Natural killer cell treated with Interleukin-12 subunit alpha and Interleukin-12 subunit beta and Interleukin-15 and Interleukin-18, amount 100 ng/mL, for 72 hours (primary cell): Measurements from ENCODE around the gene ITGBL1. TPM values are rescaled to one million over a fixed set of nuclear protein-coding genes. Genes with fewer than 3 reads are reported as not detected.
A peak's percentile ranks its signal among the peaks of the same experiment; 100 is the strongest.

Experiments
- ATAC-seq, 2 donors: fragments of 150-1000 bp; cut with Tn5 transposase in 1 of 2; sonication (Bioruptor Pico), chemical (Tn5 transposase) in 1 of 2; 2 replicates each; pipeline ENCODE4 v1.10.0; 2021
- DNase-seq: peaks from one replicate; pipeline ENCODE4 v3.0.0; 2022; ENCODE audit warnings: low spot score
- H3K27ac Mint-ChIP-seq, 2 donors: 1 replicate in 1 of 2; 2 replicates in 1 of 2; pipeline ENCODE4 v1.8.0; 2022; ENCODE audit warnings: mixed read lengths in 2 of 2, mild to moderate bottlenecking in 1 of 2, moderate library complexity in 1 of 2
- H3K27me3 Mint-ChIP-seq, 2 donors: 1 replicate in 1 of 2; 2 replicates in 1 of 2; pipeline ENCODE4 v1.8.0; 2022; ENCODE audit warnings: mixed read lengths in 2 of 2
- H3K36me3 Mint-ChIP-seq: one replicate; pipeline ENCODE4 v1.8.0; 2022; ENCODE audit warnings: mixed read lengths
- H3K4me1 Mint-ChIP-seq, 2 donors: 1 replicate in 1 of 2; 2 replicates in 1 of 2; pipeline ENCODE4 v1.8.0; 2022; ENCODE audit warnings: low read depth in 2 of 2, mixed read lengths in 2 of 2, mild to moderate bottlenecking in 1 of 2
- H3K4me3 Mint-ChIP-seq: one replicate; pipeline ENCODE4 v1.8.0; 2022; ENCODE audit warnings: mixed read lengths
- H3K9me3 Mint-ChIP-seq: 2 replicates; pipeline ENCODE4 v1.8.0; 2022; ENCODE audit warnings: mixed read lengths
- total RNA-seq, 2 donors: library from RNA; stranded (reverse); gene quantifications; one replicate each; pipeline ENCODE4 v1.2.3, GENCODE V29; 2022

The ITGBL1 gene
- total RNA-seq, 2 donors from 2014 or later: not detected

DNA sequence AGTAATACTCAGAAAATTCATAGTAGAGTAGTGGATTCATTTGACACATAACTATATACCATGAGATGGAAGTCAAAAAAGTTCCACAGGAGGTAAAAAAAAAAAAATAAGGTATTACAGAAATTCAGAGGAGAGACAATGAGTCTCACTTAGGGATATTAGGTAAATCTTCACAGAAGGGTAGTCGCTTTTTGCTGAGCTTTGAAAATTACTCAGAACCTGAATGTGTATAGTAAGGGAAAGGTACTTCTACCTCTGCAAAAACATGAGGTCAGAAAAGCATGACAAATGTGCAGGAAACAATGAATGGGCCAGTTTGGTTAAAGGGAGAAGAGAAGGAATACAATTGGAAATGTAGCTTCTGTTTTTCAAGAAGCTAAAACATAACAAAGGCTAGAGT lies 250.6 kb downstream of the ITGBL1 start:
- DNase-seq (no peak), ATAC-seq (no peak)
- Mint-ChIP-seq H3K27ac (no peak overlapping the region), H3K4me1 (peaks cover 8% of the 10 kb centered on the region in 2 donors), H3K4me3 (no peak overlapping the region), H3K27me3 (peaks cover 0 to 16% of the 10 kb centered on the region in 2 donors), H3K9me3 (no peaks in the 10 kb centered on the region), H3K36me3 (no peaks in the 10 kb centered on the region)

DNA sequence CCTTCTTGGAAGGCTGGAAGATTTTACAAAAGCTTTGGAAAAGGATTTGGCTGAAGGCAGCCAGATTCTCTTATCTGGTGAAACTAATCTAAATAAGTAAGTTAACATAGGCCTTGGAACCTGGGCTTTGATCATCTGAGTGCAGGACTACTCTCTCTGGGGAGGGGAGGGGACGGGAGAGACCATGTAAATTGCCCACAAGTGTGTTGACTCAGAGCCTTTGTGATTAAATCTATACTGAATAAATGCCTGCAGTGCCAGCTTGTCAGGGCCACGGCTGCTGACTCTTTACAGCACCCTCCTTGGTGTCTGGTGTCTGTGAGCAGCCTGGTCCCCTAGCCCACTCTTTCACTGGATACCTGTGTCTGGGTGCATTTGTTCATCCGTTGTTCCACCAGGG lies 251.4 kb downstream of the ITGBL1 start:
- no peaks in the 10 kb centered on the region for H3K36me3 Mint-ChIP-seq
- H3K9me3 Mint-ChIP-seq: no peaks in the 10 kb centered on the region
- no peak overlapping the region for H3K27ac Mint-ChIP-seq
- ATAC-seq (no peak), DNase-seq (no peak)
- H3K4me1 Mint-ChIP-seq: peaks cover 8 to 10% of the 10 kb centered on the region in 2 donors
- H3K4me3 Mint-ChIP-seq: no peak overlapping the region
- H3K27me3 Mint-ChIP-seq: peaks cover 0 to 16% of the 10 kb centered on the region in 2 donors

DNA sequence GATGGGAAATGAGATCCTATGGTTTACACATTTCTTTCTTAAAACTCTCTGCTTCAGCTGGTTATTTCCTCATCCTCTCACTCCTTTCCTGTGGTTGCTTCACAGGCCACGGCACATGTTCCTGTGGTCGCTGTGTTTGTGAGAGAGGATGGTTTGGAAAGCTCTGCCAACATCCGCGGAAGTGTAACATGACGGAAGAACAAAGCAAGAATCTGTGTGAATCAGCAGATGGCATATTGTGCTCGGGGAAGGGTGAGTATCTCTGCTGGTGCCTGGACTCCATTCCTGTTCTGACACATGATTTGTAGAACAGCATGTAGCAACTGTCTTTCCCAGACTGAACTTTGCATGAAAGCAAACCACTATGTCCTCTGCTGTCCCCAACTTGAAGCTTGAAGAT lies 254.2 kb downstream of the ITGBL1 start:
- H3K9me3 Mint-ChIP-seq: no peaks in the 10 kb centered on the region
- DNase-seq: no peak
- H3K36me3 Mint-ChIP-seq: no peaks in the 10 kb centered on the region
- H3K4me3 Mint-ChIP-seq: no peak overlapping the region
- H3K27ac Mint-ChIP-seq: peak overlapping the region; percentile 8 to 10
- peak; percentile 77 to 82 for ATAC-seq
- H3K27me3 Mint-ChIP-seq: peaks cover 4 to 16% of the 10 kb centered on the region in 2 donors
- H3K4me1 Mint-ChIP-seq: peaks cover 8 to 10% of the 10 kb centered on the region in 2 donors

DNA sequence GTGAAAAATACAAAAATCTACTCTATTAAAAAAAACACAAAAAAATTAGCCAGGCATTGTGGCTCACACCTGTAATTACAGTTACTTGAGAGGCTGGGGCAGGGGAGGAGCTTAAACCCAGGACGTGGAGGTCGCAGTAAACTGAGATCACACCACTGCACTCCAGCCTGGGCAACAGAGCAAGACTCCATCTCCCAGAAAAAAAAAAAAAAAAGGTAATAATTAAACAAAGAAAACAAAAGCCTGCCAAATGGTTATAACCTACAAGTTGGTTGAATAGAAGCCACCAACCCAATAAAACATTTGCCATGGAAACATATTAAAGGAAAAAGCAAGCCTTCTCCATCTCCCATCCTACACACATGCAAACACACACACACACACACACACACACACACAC lies 255.2 kb downstream of the ITGBL1 start:
- Mint-ChIP-seq H3K27ac (no peak overlapping the region), H3K4me3 (peak overlapping the region; percentile 5), H3K4me1 (peaks cover 8 to 10% of the 10 kb centered on the region in 2 donors), H3K27me3 (peaks cover 4 to 16% of the 10 kb centered on the region in 2 donors), H3K36me3 (no peaks in the 10 kb centered on the region), H3K9me3 (no peaks in the 10 kb centered on the region)
- ATAC-seq (no peak), DNase-seq (no peak)

DNA sequence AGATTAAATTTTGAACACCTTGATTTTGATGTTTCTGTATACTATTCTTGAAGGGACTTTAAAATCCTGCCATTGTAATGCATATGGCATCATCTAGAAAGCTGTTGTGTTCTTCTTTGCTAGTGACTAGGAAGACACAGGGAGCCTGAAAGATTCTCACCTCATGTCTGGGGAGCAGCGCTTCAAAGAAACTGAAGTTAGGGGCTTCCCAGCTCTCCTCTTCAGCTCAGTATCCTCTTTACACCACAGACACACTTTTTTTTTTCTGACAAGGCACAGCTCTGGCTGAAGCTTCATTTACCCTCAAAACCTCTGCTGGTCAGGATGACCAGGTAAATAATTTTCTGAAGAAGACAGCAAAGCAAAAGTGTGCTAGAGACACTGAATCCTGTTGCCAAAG lies 255.6 kb downstream of the ITGBL1 start:
- DNase-seq: no peak
- H3K9me3 Mint-ChIP-seq: no peaks in the 10 kb centered on the region
- H3K36me3 Mint-ChIP-seq: no peaks in the 10 kb centered on the region
- H3K27ac Mint-ChIP-seq: no peak overlapping the region
- peaks cover 8 to 10% of the 10 kb centered on the region in 2 donors for H3K4me1 Mint-ChIP-seq
- H3K27me3 Mint-ChIP-seq: peaks cover 4 to 11% of the 10 kb centered on the region in 2 donors
- peak overlapping the region; percentile 5 for H3K4me3 Mint-ChIP-seq
- no peak for ATAC-seq

DNA sequence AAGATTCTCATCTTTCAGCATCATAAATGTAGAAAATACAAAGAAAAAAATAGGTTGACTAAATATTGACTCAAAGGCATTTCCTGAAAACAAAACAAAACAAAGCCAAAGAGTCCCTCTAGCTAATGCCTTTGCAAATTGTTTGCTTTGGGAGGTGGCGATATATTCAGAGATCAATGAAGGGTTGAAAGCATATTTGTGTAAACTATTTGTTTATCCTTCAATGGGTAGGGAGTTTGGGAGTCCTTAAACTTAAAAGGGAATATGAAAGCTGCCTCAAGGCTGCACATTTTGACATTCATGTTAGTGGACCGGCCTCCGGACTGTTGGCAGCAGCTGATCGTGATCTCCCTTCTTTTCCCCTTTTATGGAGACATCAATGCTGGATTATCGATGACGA lies 257.5 kb downstream of the ITGBL1 start:
- Mint-ChIP-seq H3K27me3 (peaks cover 0 to 4% of the 10 kb centered on the region in 2 donors), H3K27ac (no peak overlapping the region), H3K4me3 (no peak overlapping the region), H3K36me3 (no peaks in the 10 kb centered on the region), H3K9me3 (no peaks in the 10 kb centered on the region), H3K4me1 (peaks cover 8 to 10% of the 10 kb centered on the region in 2 donors)
- no peak for ATAC-seq
- DNase-seq: no peak

DNA sequence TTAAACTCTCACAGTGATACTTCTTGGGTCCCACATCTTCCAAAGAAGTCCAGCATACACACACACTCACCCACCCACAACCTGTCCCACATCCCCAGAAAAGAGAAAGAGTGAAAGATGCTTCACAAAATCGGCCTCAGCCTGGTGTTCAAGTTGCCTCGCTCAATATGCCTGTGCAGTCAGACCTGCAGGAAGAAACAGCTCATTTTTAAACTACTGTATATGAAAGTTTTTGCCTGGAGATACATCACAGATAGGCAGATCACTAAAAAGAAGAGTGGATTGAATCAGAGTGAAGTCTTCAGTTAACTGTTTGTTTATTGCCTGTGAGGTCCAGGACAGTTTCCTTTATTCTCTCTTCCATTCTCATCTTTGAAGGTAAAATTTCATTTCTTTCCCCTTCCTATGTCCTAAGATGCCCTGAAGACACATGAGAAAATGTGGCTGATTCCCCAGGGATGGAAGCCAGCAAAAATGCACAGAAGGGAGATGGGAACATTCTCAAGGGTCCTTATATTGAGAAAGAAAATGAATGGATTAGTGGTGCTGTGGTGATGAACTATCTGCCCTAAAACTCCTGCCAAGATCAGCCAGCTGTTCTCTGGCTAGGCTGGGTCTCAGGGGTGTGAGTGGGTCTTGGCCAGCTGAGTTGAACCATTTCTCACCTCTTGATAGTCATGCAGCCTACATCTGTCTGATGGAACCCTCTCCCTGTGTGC lies 259.0 kb downstream of the ITGBL1 start:
- DNase-seq: no peak
- Mint-ChIP-seq H3K27ac (no peak overlapping the region), H3K27me3 (peaks cover 0 to 4% of the 10 kb centered on the region in 2 donors), H3K4me3 (no peak overlapping the region), H3K36me3 (no peaks in the 10 kb centered on the region), H3K9me3 (no peaks in the 10 kb centered on the region), H3K4me1 (peaks cover 7 to 10% of the 10 kb centered on the region in 2 donors)
- ATAC-seq: no peak

DNA sequence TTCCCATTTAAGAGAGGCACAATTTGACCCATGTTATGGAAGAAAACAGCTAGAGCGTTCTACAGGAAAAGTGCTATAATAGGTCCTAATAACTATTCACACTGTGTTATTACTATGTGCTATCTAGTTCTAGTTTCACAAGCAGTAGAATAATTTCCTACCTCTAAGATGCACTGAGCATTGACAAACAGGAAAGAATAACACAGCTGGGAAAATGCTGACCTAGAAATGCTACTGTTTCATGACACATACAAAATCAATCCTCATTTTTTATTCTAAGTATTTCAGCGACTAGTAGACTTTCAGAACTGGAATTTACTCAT lies 259.5 kb downstream of the ITGBL1 start:
- peaks cover 2 to 5% of the 10 kb centered on the region in 2 donors for H3K4me1 Mint-ChIP-seq
- DNase-seq (no peak), ATAC-seq (no peak)
- H3K9me3 Mint-ChIP-seq: no peaks in the 10 kb centered on the region
- H3K27ac Mint-ChIP-seq: no peak overlapping the region
- H3K27me3 Mint-ChIP-seq: peaks cover 0 to 4% of the 10 kb centered on the region in 2 donors
- H3K4me3 Mint-ChIP-seq: no peak overlapping the region
- H3K36me3 Mint-ChIP-seq: no peaks in the 10 kb centered on the region

DNA sequence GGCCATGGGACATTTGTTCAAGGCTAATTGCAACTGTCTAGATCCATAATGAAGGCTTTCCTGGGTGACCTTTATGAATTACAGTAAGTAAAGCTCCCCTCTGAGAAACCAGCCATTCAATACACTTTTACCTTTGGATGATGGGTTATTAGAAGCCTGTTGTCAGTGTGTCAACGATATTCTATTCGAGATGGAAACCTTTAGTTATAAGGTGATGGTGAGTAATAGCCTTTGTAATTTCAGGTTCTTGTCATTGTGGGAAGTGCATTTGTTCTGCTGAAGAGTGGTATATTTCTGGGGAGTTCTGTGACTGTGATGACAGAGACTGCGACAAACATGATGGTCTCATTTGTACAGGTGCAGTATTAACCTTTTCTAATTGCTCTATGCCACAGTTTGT lies 261.7 kb downstream of the ITGBL1 start:
- no peaks in the 10 kb centered on the region for H3K4me1 Mint-ChIP-seq
- no peaks in the 10 kb centered on the region for H3K36me3 Mint-ChIP-seq
- H3K4me3 Mint-ChIP-seq: no peak overlapping the region
- no peaks in the 10 kb centered on the region for H3K9me3 Mint-ChIP-seq
- ATAC-seq (no peak), DNase-seq (no peak)
- peaks cover 0 to 4% of the 10 kb centered on the region in 2 donors for H3K27me3 Mint-ChIP-seq
- H3K27ac Mint-ChIP-seq: no peak overlapping the region

DNA sequence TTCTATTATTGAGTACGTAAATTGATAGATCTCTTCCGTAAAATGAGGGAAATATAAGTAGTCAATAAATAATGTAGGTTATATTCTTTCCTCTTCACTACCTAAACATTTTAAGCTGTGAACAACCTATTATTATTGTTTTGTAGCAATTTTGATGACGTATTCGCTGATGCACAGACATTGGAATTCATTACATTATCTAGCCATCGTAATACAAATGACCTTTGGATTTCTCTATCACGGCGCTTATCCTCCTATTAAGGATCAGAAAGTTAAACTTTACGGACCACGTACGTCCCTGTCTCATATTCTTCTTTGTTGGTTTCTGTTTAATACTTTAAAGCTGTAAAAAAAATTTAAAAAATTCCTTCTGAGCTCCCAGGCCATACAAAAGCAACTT lies 264.9 kb downstream of the ITGBL1 start:
- H3K36me3 Mint-ChIP-seq: no peaks in the 10 kb centered on the region
- no peaks in the 10 kb centered on the region for H3K4me1 Mint-ChIP-seq
- H3K27me3 Mint-ChIP-seq: peaks cover 0 to 4% of the 10 kb centered on the region in 2 donors
- no peak overlapping the region for H3K27ac Mint-ChIP-seq
- peaks cover 4% of the 10 kb centered on the region for H3K9me3 Mint-ChIP-seq
- DNase-seq (no peak), ATAC-seq (no peak)
- H3K4me3 Mint-ChIP-seq: no peak overlapping the region

DNA sequence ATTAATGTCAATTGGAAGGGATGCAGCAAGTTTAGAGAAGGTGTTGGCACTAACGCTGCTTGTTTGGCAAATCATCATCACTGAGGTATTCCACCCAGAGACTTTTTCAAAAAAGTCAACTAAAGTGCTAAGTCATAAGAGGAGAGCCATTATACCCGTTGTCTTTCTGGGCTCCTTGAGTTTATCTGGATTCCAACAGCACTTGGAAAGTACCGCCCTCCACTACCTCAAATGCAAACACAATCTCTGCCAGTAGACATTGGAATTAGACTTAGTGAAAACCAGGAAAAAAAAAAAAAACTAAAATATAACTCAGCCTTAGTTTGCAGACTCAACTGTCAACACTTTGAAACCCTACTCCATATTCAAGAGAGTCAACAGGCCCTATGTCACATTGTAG lies 266.0 kb downstream of the ITGBL1 start:
- peaks cover 0 to 10% of the 10 kb centered on the region in 2 donors for H3K27me3 Mint-ChIP-seq
- no peak for DNase-seq
- H3K4me3 Mint-ChIP-seq: no peak overlapping the region
- no peak overlapping the region for H3K27ac Mint-ChIP-seq
- no peaks in the 10 kb centered on the region for H3K36me3 Mint-ChIP-seq
- ATAC-seq: no peak
- no peaks in the 10 kb centered on the region for H3K4me1 Mint-ChIP-seq
- H3K9me3 Mint-ChIP-seq: peaks cover 4% of the 10 kb centered on the region

DNA sequence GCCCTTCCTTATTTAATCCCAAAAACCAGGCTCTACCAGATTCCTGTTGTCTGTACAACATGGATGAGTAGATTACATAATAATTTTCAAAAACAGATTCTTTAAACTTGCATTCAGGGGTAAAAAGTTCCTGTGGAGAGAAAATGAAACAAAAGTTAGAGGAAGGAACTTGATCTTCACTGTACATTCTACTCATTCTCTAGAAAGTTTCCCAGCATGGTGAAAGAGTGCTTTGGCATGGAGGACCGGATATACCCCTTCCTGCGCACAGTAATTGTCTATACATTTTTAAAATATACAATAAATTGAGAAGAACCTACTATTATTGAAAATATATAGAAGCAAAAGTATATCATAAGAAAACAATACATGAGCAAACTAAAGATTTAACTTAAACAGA lies 274.2 kb downstream of the ITGBL1 start:
- Mint-ChIP-seq H3K4me3 (no peak overlapping the region), H3K27me3 (peaks cover 0 to 10% of the 10 kb centered on the region in 2 donors), H3K9me3 (peaks cover 4% of the 10 kb centered on the region), H3K4me1 (no peaks in the 10 kb centered on the region), H3K36me3 (no peaks in the 10 kb centered on the region), H3K27ac (no peak overlapping the region)
- no peak for ATAC-seq
- no peak for DNase-seq

DNA sequence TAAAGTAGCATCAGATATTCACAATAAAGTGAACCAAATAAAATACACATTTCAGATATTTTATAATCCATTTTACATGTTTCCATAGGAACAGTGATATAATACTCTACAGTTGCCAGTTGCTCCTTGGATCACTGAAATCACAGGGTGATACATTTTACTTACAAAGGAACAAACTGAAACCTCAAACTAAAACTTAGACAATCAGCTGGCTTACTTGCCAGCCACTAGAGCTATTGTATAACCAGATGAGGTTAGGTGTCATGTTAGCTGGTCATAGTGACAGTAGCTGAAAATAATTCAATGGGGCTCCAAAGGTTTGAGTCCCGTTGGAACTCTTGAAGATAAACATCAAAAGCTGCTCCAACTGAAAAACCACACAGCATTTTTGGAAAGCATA lies 274.6 kb downstream of the ITGBL1 start:
- DNase-seq: no peak
- no peak overlapping the region for H3K27ac Mint-ChIP-seq
- ATAC-seq: no peak
- H3K27me3 Mint-ChIP-seq: peaks cover 0 to 9% of the 10 kb centered on the region in 2 donors
- no peaks in the 10 kb centered on the region for H3K4me1 Mint-ChIP-seq
- peaks cover 2% of the 10 kb centered on the region for H3K9me3 Mint-ChIP-seq
- no peaks in the 10 kb centered on the region for H3K36me3 Mint-ChIP-seq
- no peak overlapping the region for H3K4me3 Mint-ChIP-seq

DNA sequence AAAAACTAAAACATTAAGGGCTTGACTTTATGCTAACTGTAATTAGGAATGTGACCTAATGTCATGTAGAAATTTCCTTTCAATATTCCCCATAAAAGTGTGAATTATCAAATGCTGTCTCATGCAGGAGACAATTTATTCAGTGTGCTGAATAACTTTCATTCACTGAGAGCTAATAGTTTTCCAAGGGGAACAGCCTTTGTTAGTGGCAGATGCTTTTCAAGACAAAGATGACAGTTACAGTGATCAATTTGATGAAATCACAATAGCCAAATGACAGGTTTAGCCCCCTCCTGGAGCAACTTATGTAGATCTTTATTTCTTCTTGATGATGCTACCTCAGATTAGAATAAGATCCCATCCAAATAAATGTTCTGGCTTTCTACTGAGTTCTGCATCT lies 275.5 kb downstream of the ITGBL1 start:
- ATAC-seq (no peak), DNase-seq (no peak)
- Mint-ChIP-seq H3K27me3 (no peaks in the 10 kb centered on the region), H3K27ac (no peak overlapping the region), H3K4me1 (no peaks in the 10 kb centered on the region), H3K4me3 (no peak overlapping the region), H3K36me3 (no peaks in the 10 kb centered on the region), H3K9me3 (no peaks in the 10 kb centered on the region)

DNA sequence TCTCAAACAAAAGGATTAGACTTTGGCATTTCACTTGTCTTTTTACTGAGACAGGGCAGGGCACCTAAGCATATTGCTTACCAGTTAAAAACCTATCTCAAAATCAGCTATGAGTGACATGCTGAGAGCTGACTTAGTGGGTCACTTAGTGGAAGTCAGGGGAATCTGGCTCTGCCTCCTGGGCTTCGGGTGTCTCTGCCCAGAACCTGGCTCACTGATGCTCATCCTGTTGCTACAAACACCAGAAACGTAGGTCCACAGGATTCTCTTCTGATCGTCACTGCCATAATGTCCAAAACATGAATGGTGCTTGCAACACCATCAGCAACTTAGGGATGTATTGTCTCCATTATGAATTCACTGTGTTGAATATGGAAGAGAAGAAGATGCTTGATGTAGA lies 276.1 kb downstream of the ITGBL1 start:
- ATAC-seq (no peak), DNase-seq (no peak)
- Mint-ChIP-seq H3K4me3 (no peak overlapping the region), H3K27me3 (no peaks in the 10 kb centered on the region), H3K9me3 (no peaks in the 10 kb centered on the region), H3K27ac (no peak overlapping the region), H3K36me3 (no peaks in the 10 kb centered on the region), H3K4me1 (no peaks in the 10 kb centered on the region)
